HG03432 (cell line): ENCODE measurements around the gene CCDC13.
"Not testable (repeated sequence)": the region's sequence is repeated elsewhere in the genome, so short reads cannot be mapped to it uniquely, and the experiment has no call there.

Experiments
- ATAC-seq: cut with Tn5 transposase; IDR thresholded peaks from one replicate; pipeline ENCODE4 v1.9.1; 2021; ENCODE audit warnings: mild to moderate bottlenecking, moderate library complexity; ENCODE audit not compliant: unreplicated experiment

Gene CCDC13, protein sequence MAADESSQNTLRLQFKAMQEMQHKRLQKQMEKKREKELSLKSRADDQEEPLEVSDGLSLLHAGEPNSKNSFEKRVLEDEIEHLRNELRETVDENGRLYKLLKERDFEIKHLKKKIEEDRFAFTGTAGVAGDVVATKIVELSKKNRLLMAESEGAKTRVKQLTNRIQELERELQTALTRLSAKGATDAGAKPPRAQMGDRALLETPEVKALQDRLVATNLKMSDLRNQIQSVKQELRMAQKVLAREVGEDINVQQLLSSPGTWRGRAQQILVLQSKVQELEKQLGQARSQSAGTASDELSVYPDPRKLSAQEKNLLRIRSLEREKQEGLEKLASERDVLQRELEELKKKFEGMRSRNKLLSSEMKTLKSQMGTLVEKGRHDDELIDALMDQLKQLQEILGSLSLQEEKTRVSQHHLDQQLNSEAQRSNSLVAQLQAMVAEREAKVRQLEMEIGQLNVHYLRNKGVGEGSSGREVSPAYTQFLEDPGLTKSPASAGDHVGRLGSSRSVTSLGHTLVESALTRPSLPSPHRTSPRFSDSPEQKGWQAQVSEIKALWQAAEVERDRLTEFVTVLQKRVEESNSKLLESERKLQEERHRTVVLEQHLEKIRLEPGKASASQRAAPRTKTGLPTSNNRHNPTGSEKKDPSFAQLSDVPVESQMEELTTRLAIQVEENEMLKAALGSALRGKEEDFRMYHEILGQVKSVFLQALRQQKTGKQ

DNA sequence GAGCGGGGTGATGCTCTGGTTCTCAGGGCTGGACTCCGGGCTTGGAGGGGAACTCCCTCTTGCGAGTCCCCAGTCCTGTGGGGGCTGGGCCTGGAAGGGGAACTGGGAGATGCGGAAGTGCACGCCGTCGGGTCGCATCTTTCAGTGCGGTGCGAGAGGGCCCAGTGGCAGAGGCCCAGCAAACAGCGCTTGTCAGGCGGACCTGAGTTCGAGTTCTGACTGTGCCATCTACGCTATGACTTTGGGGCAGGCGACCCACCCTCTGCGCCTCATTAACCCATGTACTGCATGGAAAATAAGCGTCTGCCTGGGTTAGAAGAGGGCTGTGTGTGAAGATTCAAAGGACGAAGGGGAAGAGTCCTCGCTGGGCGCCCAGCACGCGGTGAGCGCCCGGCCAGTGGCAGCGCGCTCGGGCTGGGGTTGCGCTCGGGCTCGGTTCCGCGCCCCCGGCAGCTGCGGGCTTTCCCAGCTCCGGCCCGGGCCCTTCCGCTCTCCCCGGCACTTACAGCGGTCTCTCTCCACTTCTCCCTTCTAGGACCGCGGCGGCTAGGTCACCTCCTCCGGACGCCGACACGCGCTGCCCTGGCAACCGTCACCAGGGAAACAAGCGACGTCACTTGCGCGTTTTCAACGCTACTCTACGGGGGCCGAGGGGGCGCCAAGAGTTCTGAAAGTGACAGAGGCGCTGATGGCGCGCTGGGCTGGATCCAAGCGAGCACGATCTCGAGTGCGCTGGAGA, at the start of gene CCDC13:
Gene CCDC13 (minus strand): TSS at position 584 of the 739 bp plus-strand sequence. CDS start 14,908 bp downstream, outside the sequence.
- ATAC-seq = peak; percentile 99

DNA sequence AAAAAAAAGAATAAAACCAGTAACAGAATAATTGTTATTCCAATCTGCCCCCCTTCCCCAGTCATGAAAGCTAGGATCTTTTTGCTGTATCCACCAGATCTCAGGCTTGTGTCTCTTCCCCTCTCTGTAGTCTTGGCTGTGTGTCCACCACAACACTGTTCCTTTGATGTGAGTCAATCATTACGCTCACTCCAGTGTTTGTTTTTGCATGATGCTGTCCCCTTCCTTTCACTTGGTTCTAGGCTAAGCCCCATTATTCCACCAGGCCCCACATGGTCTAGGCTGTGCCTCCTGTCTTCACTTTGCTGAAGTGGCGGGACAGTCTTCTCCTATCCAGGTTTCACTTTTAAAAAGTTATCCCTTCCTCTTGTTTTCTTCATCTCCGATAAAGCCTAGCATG, 49.8 kb upstream of the CCDC13 start:
- no peak for ATAC-seq

DNA sequence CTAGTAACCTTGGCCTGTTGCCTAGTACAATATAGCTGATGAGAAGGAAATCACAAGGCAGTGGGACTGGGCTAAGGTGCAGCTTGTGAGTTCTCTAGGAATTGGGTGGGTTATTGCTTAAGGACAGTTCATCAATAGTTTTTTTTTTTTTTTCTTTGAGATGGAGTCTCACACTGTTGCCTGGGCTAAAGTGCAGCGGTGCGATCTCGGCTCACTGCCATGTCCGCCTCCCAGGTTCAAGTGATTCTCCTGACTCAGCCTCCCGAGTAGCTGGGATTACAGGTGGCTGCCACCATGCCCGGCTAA, 47.6 kb upstream of the CCDC13 start:
- ATAC-seq = no peak

DNA sequence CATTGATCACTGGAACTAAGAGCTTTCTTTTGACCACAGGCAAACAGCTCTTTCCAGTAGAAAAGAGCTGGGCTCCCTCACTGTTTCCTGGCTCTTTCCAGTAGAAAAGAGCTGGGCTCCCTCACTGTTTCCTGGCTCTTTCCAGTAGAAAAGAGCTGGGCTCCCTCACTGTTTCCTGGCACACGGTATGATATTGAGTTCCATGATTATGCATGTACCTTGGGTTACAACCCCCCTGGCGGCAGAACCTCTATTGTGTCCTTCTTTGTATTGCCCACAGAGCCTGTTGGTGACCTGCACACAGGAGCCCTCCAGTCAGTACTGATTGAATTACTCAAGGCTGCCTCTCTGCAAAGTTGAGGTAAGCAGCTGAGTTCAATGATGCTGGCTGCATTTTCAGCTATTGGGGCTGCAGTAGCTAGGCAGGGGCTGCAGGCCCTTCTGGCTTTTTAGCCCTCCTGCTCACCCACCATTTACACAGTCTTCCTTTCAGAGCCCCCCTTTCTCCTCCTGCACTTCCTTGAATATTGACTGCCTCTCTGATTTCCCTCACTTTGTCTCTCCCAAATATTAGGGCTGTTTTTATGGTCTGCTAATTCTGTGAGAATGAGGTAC, 46.4 kb upstream of the CCDC13 start:
- no peak for ATAC-seq

DNA sequence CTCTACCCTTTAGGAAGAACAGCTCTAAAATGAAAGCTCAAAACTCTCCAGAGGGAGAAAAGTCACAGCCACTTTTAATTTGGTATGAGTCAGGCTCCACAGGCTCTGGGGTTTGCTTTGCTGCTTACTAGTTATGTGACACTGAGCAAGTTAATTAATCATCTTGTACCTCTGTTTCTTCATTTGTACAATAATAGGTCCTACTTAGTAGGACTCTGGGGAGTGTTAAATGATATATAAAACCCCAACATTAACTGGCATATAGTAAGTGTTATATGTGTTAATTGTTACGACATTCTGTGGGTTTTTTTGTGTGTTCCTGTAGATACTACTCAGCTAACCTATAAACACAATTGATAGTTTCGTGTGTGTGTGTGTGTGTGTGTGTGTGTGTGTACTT, 42.8 kb upstream of the CCDC13 start:
- ATAC-seq = no peak

DNA sequence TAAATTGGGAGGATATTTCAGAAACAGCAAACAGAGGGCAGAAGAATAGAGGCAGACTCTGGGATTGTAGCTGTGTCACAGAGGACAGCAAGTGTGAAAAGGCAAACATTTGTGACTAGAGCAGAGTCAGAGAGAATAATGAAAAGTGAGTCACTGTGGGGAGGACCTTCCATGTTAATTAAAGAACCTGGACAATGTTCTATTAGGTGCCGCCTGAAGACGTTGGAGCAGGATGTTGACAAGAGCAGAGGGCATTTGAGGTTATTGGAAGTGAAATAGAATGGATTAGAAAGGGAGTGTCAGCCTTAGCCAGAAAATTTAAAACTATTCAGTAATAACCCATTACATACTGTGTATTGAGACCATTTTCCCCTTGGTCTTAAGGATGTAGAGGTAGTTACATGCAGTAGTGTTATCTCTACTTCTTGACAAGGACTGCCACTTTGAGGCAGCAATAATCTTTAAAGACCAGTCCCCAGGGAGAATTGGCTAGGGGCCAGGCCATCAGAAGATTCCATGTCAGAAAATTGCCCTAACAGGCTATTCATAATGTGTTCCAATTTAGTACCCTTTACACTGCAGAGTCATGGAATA, 42.0 kb upstream of the CCDC13 start:
- ATAC-seq = no peak

DNA sequence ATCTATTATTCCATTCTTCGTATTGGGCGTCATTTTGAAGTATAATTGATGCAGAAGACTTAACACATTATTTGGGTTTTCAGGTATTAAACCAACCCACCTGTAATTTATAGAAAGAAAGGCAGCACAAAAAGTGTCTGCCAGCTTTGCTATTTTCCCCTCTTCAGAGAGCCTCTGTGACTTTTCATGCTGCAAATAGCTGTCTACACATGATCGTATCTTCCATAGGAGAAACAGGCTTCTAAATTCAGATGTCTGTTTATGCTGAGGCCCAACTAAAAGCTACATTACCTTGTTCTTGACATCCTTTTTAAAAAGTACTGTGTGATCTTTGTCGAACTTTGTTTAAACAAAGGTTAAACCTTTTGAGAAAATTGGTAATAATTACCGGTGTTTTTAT, 41.2 kb upstream of the CCDC13 start:
- no peak for ATAC-seq

DNA sequence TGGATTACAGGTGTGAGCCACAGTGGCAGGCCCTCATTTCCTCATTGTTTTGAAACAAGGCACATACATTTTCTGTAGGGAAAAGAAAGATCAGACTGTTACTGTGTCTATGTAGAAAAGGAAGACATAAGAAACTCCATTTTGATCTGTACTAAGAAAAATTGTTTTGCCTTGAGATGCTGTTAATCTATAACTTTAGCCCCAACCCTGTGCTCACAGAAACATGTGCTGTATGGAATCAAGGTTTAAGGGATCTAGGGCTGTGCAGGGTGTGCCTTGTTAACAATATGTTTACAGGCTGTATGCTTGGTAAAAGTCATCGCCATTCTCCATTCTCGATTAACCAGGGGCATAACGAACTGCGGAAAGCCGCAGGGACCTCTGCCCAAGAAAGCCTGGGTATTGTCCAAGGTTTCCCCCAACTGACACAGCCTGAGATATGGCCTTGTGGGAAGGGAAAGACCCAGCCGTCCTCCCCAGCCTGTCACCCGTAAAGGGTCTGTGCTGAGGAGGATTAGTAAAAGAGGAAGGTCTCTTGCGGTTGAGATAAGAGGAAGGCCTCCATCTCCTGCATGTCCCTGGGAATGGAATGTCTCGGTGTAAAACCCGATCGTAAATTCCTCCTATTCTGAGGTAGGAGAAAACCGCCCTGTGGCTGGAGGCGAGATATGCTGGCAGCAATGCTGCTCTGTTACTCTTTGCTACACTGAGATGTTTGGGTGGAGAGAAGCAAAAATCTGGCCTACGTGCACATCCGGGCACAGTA, 38.2 kb upstream of the CCDC13 start:
- not testable (repeated sequence) for ATAC-seq

DNA sequence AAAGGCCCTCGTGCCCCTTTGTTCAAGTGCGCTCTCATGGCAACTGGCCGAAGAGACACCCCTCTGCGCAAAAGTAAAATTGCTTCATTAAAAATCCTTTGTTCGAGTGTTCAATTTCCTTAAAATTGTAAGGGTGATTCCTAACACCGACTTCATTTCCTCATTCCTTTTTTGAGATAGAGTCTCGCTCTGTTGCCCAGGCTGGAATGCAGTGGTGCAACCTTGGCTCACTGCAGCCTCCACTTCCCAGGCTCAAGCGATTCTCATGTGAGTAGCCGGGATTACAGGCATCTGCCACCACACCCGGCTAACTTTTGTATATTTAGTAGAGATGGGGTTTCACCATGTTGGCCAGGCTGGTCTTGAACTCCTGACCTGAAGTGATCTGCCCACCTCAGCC, 37.7 kb upstream of the CCDC13 start:
- not testable (repeated sequence) for ATAC-seq

DNA sequence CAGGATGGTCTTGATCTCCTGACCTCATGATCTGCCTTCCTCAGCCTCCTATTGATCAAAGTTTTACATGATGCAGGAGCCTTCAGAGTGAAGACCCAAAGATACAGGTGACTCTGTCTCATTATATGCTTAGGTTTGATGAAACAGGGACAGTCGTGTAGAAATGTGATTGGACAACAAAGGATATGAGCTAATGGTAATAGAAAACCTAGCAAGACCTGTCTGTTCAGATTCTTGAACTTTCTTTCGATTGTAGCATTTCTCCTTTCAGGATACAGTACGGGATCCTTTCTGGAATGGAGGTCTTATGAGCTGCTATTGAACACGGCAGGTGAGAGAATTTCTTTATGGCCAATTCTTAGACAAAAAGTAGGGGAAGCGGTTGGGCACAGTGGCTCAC, 36.1 kb upstream of the CCDC13 start, which contains the start of gene ACKR2:
Gene ACKR2 (plus strand): TSS at position 244 of the 400 bp plus-strand sequence. CDS start 55,058 bp downstream, outside the sequence.
- no peak for ATAC-seq

DNA sequence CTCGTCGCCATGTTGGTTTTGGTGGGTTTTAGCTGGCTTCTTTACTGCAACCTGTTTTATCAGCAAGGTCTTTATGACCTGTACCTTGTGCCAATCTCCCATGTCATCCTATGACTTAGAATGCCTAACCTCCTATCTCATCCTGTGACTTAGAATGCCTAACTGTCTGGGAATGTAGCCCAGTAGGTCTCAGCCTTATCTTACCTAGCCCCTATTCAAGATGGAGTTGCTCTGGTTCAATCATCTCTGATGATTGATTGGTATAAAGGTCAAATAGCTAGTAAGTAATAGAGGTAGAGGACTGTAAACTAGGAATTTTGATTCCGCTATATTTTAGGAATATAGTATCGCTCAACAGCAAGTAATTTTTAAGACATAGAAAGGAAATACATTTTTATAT, 34.9 kb upstream of the CCDC13 start:
- no peak for ATAC-seq

DNA sequence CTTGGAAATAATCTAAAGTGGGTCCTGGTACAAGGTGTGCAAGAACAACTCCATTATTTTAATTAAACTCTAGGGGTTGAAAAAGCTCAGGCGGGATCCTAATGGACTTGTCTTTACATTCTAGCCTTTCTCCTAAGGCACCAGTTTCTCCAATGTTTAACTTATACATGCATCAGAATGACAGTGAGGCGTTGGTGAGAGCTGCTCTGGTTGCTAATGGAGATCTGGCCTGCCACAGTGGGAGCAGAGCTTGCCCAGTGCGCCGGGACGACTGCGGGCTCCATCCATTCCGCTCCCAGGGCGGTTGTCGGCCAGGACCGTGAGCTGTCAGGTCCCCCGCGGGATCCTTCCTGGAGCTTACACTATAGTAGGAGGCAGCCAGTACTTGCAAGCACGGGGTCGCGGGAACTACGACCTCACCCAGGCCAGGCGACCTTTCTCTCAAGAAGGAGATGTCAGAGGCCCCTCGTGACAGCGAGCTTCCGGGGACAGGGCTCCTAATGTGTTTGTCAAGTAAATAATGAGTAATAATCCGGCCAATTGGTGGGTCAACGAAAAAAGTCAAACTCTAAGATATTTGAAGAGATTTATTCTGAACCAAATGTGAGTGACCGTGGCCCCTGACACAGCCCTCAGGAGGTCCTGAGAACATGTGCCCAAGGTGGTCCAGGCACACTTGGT, 32.2 kb upstream of the CCDC13 start:
- no peak for ATAC-seq

DNA sequence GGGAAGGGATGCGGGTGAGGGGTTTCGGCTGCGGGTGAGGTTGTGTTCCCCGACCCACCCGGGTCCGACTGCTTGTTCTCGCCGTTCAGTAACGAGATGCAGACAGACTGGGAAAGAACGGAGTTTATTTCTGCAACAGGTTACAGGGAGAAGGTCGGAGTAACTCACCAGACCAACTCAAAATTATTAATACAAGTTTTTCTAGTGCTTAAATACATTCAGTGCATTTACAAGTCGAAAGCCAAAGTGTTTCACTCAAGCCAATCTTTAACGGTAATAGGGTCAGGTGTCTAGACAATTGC, 31.7 kb upstream of the CCDC13 start:
- ATAC-seq = peak; percentile 28

DNA sequence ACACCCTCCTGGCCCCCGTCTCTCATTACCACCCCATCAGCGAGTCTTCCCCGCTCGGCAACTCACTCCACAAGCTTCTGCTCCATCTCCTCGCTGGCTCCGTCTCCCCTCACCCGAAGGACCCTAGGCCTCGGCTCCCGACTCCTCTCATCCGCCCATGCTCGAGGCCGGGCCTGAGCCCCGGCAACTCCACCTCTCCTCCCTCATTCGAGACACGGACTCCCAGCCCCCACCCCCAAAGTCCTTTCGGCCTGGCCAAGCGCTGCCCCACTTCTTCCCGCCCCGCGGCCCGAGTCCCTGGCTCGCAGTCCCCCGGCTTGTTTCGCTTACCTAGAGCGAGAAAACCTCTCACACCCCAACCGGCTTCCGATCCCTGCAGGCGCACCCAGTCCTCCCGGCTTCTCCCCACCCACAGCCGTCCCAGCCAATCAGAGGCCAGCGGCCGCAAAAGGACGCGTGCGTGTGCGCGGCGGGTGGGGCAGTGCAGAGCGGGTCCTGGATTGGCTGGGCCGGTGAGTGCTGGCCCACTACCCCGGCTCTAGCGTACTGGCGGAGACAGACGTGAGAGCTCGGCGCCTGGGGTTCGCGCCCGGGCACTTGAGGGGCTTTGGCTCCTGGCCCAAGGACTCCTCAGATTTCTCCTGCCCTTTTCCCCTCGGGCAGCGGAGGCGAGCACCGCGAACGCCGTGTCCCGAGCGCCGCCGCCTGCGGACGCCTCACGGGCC, 31.2 kb upstream of the CCDC13 start, which contains the start of gene HIGD1A:
Gene HIGD1A (minus strand): TSS at position 385 of the 725 bp plus-strand sequence. CDS start 10,237 bp downstream, outside the sequence.
- ATAC-seq = peak; percentile 99

DNA sequence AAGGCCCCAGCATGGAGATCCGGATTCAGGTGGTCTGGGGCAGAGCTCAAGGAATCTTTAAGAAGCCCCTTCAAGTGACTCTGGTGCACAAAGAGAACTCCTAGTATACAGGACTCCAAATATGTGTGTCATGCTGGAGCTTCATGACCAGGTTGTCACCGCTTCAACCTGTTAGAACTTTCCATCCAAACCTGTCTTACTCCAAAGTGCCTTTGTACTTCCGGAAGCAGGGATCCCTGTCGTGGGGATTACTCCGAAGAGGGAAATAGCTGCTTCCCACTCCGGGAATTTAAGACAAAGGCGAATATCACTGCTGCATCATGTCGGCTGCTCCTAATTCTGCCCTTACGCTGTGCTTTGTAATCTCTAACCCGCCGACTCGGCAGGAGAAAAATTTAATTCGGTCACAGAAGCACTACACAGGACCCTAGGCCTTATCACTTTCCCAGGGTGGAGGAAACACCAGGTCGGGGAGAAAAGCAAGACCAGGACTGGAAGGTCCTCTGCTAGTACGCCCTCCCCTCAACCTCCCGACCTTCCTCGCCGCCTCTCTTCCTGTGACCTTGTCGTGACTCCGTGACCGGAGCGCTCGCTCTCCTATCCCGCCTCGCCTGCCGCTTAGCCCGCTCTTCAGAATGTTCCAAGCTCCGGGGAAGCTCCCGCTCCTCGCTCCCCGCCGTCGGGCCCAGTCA, 30.5 kb upstream of the CCDC13 start:
- peak; percentile 17 for ATAC-seq

DNA sequence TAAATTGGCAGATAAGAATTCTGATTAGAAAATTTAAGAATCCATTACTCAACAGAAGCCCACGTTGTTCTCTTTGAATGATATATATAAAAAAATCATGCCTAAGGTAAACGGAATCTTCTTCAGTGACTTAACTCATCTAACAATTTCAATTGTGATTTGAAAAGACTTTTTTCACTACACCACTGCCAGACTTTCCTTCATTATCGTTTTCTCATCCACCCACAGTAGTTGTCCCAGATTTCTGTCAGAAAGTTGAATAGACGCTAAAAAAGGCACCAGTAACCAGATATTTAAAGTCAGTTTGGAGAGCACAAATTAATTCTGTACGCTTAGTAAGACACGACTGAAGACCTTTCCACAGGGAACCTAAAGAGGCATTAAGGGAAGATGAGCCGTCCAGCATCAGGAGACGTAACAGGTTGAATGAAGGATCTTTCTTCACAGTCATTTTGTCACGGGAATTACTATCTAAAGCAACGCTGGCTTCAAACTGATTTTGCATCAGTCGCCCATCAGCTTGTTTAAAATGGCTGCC, 29.9 kb upstream of the CCDC13 start:
- no peak for ATAC-seq

DNA sequence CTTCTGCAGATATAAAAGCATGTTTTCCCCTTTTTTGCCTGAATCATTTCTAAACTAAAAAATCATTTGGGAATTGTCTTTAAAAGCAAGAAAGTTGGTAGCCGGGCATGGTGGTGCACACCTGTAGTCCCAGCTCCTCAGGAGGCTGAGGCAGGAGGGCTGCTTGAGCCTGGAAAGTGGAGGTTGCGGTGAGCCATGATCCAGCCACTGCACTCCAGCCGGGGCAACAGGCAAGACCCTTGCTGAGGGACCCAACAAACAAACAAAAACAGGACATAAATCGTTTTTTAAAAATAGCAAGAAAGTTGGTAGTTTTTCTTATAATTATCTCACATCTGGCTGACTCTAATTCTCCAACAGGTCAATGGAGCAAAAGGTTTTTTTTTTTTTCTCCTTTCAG, 28.7 kb upstream of the CCDC13 start:
- no peak for ATAC-seq

DNA sequence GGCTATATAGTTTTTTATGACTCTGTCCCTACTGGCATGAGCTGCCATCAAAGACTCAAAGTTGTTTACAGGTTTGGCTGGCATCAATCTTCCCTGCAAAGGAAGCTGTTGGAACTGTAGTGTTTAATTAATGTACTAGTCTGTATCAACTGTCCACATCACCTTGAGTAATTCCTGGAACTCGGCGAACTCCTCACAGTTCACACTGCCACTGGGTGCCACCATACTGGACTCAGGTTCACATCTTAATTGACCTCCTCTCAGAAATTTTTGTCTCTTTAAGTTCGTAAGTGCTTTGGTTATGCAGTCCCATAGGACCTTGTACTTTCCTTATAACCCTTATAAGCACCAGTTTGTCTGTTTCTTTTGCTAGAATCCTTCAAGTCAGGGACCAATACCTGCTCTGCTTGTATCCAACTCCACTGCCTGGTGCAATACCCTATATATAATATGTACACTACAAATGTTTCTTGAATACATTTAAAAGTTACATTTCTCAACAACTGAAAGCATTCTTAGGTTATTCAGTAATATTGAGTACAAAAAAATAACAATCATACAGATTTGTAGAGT, 28.1 kb upstream of the CCDC13 start:
- no peak for ATAC-seq
